Astrocyte (in vitro differentiated cells and primary cell): ENCODE measurements around the gene MCTP1.

Experiments used
- EZH2 ChIP-seq: IDR thresholded peaks from 2 replicates; pipeline ENCODE4 v1.6.1; 2012; ENCODE audit warnings: mild to moderate bottlenecking, low read length, inconsistent platforms; ENCODE audit not compliant: insufficient read depth
- TF ChIP-seq, protein P1 (sequence below): IDR thresholded peaks from 2 replicates; pipeline ENCODE4 v1.5.1; 2011; ENCODE audit warnings: low read depth, mild to moderate bottlenecking, inconsistent platforms, low read length, moderate library complexity; ENCODE audit not compliant: insufficient read depth

DNA sequence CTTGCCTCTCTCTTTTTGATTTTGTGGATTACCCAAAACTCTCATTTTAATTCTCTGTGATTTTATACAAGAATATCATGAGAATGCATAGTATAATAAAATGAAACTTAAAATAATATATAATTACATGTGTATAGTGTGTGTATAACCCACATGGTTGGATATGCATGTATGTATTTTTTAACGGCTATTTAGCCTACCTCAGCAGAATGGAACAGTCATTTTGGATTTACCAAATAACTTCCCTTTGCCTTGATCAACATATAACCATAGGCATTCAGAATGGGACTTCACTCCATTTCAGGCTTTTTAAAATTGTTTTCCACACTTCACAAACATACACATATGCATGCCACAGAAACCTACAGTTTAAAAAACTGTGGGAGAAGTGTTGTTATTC is 505.2 kb downstream of the MCTP1 start:
- TF ChIP-seq, protein P1, sequence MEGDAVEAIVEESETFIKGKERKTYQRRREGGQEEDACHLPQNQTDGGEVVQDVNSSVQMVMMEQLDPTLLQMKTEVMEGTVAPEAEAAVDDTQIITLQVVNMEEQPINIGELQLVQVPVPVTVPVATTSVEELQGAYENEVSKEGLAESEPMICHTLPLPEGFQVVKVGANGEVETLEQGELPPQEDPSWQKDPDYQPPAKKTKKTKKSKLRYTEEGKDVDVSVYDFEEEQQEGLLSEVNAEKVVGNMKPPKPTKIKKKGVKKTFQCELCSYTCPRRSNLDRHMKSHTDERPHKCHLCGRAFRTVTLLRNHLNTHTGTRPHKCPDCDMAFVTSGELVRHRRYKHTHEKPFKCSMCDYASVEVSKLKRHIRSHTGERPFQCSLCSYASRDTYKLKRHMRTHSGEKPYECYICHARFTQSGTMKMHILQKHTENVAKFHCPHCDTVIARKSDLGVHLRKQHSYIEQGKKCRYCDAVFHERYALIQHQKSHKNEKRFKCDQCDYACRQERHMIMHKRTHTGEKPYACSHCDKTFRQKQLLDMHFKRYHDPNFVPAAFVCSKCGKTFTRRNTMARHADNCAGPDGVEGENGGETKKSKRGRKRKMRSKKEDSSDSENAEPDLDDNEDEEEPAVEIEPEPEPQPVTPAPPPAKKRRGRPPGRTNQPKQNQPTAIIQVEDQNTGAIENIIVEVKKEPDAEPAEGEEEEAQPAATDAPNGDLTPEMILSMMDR = no peak
- no peak for TF ChIP-seq EZH2
